Neural progenitor cell (in vitro differentiated cells): ENCODE data around the gene EGFL6. TPM values are rescaled to one million over a fixed set of nuclear protein-coding genes. Genes with fewer than 3 reads are reported as not detected.

Source experiments
- DNase-seq: peaks from one replicate; pipeline ENCODE4 v3.0.0-alpha.2; 2016; ENCODE audit warnings: low spot score
- H2AFZ ChIP-seq: fragments of 200-600 bp; sonication (generic); replicated peaks from 2 replicates; pipeline ENCODE4 v1.6.1; 2016; ENCODE audit warnings: antibody characterized with exemption
- H3F3A ChIP-seq: fragments of 200-600 bp; sonication (generic); 2 replicates; pipeline ENCODE4 v1.6.1; 2016; ENCODE audit warnings: antibody characterized with exemption, low read depth
- H3K27ac ChIP-seq: fragments of 200-600 bp; sonication (generic); 2 replicates; pipeline ENCODE4 v1.5.1; 2016; ENCODE audit warnings: mild to moderate bottlenecking
- H3K27me3 ChIP-seq: fragments of 200-600 bp; sonication (generic); 2 replicates; pipeline ENCODE4 v1.6.1; 2016; ENCODE audit warnings: mild to moderate bottlenecking, moderate library complexity
- H3K36me3 ChIP-seq: fragments of 200-600 bp; sonication (generic); 2 replicates; pipeline ENCODE4 v1.5.1; 2016
- H3K4me1 ChIP-seq: fragments of 200-600 bp; sonication (generic); 2 replicates; pipeline ENCODE4 v1.6.1; 2016; ENCODE audit warnings: mixed run types
- H3K4me2 ChIP-seq: fragments of 200-600 bp; sonication (generic); 2 replicates; pipeline ENCODE4 v1.6.1; 2016
- H3K4me3 ChIP-seq: fragments of 200-600 bp; sonication (generic); 2 replicates; pipeline ENCODE4 v1.5.1; 2016
- H3K79me2 ChIP-seq: fragments of 200-600 bp; sonication (generic); 2 replicates; pipeline ENCODE4 v1.6.1; 2016; ENCODE audit warnings: low read depth
- H3K9ac ChIP-seq: fragments of 200-600 bp; sonication (generic); 2 replicates; pipeline ENCODE4 v1.6.1; 2016
- H3K9me3 ChIP-seq: fragments of 200-600 bp; sonication (generic); 2 replicates; pipeline ENCODE4 v1.5.1; 2016; ENCODE audit warnings: low read depth
- H4K20me1 ChIP-seq: fragments of 200-600 bp; sonication (generic); 2 replicates; pipeline ENCODE4 v1.6.1; 2016; ENCODE audit warnings: low read depth
- H3K27ac Mint-ChIP-seq: 3 replicates; pipeline ENCODE4 v1.8.0; 2021; ENCODE audit warnings: mixed read lengths
- H3K27me3 Mint-ChIP-seq: 2 replicates; pipeline ENCODE4 v1.8.0; 2022; ENCODE audit warnings: low read depth, mild to moderate bottlenecking, inconsistent platforms, moderate library complexity, mixed read lengths; ENCODE audit not compliant: insufficient read depth
- H3K36me3 Mint-ChIP-seq: 3 replicates; pipeline ENCODE4 v1.8.0; 2021; ENCODE audit warnings: mixed read lengths
- H3K4me1 Mint-ChIP-seq: 3 replicates; pipeline ENCODE4 v1.8.0; 2021; ENCODE audit warnings: mixed read lengths
- H3K4me3 Mint-ChIP-seq: 3 replicates; pipeline ENCODE4 v1.8.0; 2021; ENCODE audit warnings: mild to moderate bottlenecking, moderate library complexity, mixed read lengths
- H3K9me3 Mint-ChIP-seq: 3 replicates; pipeline ENCODE4 v1.8.0; 2020; ENCODE audit warnings: mixed read lengths
- EZH2 ChIP-seq: fragments of 200-600 bp; sonication (generic); IDR thresholded peaks from 2 replicates; pipeline ENCODE4 v1.6.1; 2017; ENCODE audit warnings: antibody characterized with exemption, mild to moderate bottlenecking, moderate library complexity
- EZH2phosphoT487 ChIP-seq: fragments of 200-600 bp; sonication (generic); IDR thresholded peaks from 2 replicates; pipeline ENCODE4 v1.6.1; 2017; ENCODE audit warnings: antibody characterized with exemption
- total RNA-seq: library from RNA; depleted of rRNA; stranded (reverse); fragments of >200 nt; gene quantifications from 2 replicates; pipeline ENCODE4 v1.2.3, GENCODE V29; 2015; ENCODE audit warnings: low replicate concordance
- TF ChIP-seq, protein P1 (sequence below): fragments of 200-600 bp; sonication (generic); IDR thresholded peaks from 2 replicates; pipeline ENCODE4 v1.5.1; 2017; ENCODE audit warnings: antibody characterized with exemption, mild to moderate bottlenecking

The EGFL6 gene, protein sequence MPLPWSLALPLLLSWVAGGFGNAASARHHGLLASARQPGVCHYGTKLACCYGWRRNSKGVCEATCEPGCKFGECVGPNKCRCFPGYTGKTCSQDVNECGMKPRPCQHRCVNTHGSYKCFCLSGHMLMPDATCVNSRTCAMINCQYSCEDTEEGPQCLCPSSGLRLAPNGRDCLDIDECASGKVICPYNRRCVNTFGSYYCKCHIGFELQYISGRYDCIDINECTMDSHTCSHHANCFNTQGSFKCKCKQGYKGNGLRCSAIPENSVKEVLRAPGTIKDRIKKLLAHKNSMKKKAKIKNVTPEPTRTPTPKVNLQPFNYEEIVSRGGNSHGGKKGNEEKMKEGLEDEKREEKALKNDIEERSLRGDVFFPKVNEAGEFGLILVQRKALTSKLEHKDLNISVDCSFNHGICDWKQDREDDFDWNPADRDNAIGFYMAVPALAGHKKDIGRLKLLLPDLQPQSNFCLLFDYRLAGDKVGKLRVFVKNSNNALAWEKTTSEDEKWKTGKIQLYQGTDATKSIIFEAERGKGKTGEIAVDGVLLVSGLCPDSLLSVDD
- total RNA-seq = 0.19 and 1.2 TPM in 2 replicates

DNA sequence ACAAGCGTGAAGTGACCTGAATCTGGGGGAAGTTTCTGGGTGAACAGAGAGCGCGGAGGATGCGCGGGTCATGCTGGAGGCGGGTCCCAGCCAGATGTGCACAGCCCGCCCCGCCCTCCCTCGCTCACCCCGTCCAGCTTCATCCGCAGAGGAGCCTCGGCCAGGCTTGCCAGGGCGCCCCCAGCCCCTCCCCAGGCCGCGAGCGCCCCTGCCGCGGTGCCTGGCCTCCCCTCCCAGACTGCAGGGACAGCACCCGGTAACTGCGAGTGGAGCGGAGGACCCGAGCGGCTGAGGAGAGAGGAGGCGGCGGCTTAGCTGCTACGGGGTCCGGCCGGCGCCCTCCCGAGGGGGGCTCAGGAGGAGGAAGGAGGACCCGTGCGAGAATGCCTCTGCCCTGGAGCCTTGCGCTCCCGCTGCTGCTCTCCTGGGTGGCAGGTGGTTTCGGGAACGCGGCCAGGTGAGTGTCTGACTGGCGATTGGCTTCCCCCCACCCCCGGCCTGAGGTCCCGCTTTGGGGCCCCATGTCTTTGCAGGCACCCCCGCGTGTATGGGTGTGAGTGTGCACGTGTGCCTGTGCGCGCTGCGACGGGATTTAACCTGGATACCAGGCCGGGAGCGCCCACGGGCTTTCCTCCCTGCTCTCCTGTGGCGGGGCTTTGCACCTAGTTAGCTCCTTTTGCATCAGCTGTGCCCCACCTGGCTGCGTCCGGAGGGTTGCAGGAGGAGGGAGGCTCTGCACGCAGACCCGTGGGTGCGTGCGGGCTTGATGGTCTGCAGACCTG lies at the start of gene EGFL6:
Gene EGFL6 (plus strand): TSS at position 123 of the 782 bp plus-strand sequence. CDS start 261 bp downstream, at position 384.
- no peaks in the 10 kb centered on the region for H3K9me3 ChIP-seq
- H3K36me3 ChIP-seq = no peaks in the 10 kb centered on the region
- peak within 1 kb of the TSS; percentile 58 for H3K4me3 ChIP-seq
- no peak within 1 kb of the TSS for H3K9ac ChIP-seq
- Mint-ChIP-seq H3K9me3 (peaks cover 6% of the 10 kb centered on the region), H3K4me3 (peak within 1 kb of the TSS; percentile 80), H3K27me3 (peaks cover 17% of the 10 kb centered on the region), H3K36me3 (no peaks in the 10 kb centered on the region), H3K27ac (no peak within 1 kb of the TSS), H3K4me1 (peaks cover 7% of the 10 kb centered on the region)
- H4K20me1 ChIP-seq = no peaks in the 10 kb centered on the region
- H3F3A ChIP-seq = no peaks in the 10 kb centered on the region
- H2AFZ ChIP-seq = peak within 1 kb of the TSS; percentile 68
- TF ChIP-seq EZH2 (peak; percentile 62), EZH2phosphoT487 (no peak)
- TF ChIP-seq, protein P1, sequence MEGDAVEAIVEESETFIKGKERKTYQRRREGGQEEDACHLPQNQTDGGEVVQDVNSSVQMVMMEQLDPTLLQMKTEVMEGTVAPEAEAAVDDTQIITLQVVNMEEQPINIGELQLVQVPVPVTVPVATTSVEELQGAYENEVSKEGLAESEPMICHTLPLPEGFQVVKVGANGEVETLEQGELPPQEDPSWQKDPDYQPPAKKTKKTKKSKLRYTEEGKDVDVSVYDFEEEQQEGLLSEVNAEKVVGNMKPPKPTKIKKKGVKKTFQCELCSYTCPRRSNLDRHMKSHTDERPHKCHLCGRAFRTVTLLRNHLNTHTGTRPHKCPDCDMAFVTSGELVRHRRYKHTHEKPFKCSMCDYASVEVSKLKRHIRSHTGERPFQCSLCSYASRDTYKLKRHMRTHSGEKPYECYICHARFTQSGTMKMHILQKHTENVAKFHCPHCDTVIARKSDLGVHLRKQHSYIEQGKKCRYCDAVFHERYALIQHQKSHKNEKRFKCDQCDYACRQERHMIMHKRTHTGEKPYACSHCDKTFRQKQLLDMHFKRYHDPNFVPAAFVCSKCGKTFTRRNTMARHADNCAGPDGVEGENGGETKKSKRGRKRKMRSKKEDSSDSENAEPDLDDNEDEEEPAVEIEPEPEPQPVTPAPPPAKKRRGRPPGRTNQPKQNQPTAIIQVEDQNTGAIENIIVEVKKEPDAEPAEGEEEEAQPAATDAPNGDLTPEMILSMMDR = no peak
- no peak within 1 kb of the TSS for H3K27ac ChIP-seq
- H3K79me2 ChIP-seq = no peaks in the 10 kb centered on the region
- peaks cover 57% of the 10 kb centered on the region for H3K27me3 ChIP-seq
- DNase-seq = peak; percentile 56
- peak within 1 kb of the TSS; percentile 92 for H3K4me2 ChIP-seq
- no peaks in the 10 kb centered on the region for H3K4me1 ChIP-seq

DNA sequence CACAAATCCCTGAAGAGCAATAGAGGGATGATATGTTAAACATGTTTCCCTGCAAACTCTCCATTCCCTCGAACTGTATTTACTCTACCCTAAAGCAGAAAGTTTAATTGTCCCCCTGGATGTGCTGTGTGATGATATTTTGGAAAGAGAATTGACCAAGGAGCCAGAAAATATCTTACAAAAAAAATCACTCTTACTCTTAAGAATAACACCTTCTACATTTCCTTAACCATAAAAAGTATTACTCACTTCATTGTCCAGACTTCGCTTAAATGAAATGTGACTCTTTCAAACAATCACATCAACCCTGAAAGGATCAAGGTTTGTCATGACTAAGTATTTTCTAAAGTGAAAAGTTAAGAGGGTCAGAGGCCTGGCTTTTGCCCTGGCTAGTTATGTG lies 49.0 kb upstream of the EGFL6 start:
- TF ChIP-seq EZH2 (no peak), EZH2phosphoT487 (no peak)
- TF ChIP-seq, protein P1 = no peak
- H3K4me2 ChIP-seq = no peak overlapping the region
- H3F3A ChIP-seq = no peaks in the 10 kb centered on the region
- no peaks in the 10 kb centered on the region for H3K9me3 ChIP-seq
- no peak overlapping the region for H3K27ac ChIP-seq
- Mint-ChIP-seq H3K27me3 (no peaks in the 10 kb centered on the region), H3K9me3 (no peaks in the 10 kb centered on the region), H3K4me1 (no peaks in the 10 kb centered on the region), H3K36me3 (no peaks in the 10 kb centered on the region), H3K27ac (no peak overlapping the region), H3K4me3 (no peak overlapping the region)
- no peak for DNase-seq
- H3K79me2 ChIP-seq = no peaks in the 10 kb centered on the region
- no peaks in the 10 kb centered on the region for H4K20me1 ChIP-seq
- H3K9ac ChIP-seq = no peak overlapping the region
- no peak overlapping the region for H2AFZ ChIP-seq
- H3K4me1 ChIP-seq = no peaks in the 10 kb centered on the region
- no peak overlapping the region for H3K4me3 ChIP-seq
- H3K36me3 ChIP-seq = no peaks in the 10 kb centered on the region
- no peaks in the 10 kb centered on the region for H3K27me3 ChIP-seq

DNA sequence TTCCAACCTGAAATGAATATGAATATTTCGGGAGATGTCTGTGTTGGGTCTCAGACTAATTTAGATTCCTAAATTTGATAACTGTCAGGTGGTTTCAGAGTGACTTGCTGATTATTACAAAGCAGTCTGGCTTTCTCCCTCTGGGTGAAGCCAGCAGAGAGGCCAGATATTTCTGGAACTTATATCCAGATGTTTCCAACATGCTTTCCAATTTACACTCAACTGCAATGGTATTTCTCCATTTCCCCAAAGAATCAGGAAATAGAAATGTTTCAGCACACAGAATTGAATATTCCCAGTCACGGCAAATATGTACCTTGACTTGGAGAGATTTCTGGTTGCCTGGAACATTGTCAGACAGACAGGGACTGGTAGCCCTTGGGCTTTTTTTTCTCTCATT lies 48.5 kb upstream of the EGFL6 start:
- H3K4me2 ChIP-seq = no peak overlapping the region
- no peaks in the 10 kb centered on the region for H3K79me2 ChIP-seq
- no peaks in the 10 kb centered on the region for H3K27me3 Mint-ChIP-seq
- H3F3A ChIP-seq = no peaks in the 10 kb centered on the region
- no peaks in the 10 kb centered on the region for H3K4me1 Mint-ChIP-seq
- H3K36me3 ChIP-seq = no peaks in the 10 kb centered on the region
- no peaks in the 10 kb centered on the region for H3K36me3 Mint-ChIP-seq
- H3K4me3 Mint-ChIP-seq = no peak overlapping the region
- no peaks in the 10 kb centered on the region for H3K9me3 ChIP-seq
- DNase-seq = no peak
- H3K4me3 ChIP-seq = no peak overlapping the region
- H4K20me1 ChIP-seq = no peaks in the 10 kb centered on the region
- no peak overlapping the region for H3K27ac ChIP-seq
- no peak overlapping the region for H3K27ac Mint-ChIP-seq
- H2AFZ ChIP-seq = no peak overlapping the region
- TF ChIP-seq EZH2phosphoT487 (no peak), EZH2 (no peak)
- TF ChIP-seq, protein P1 = no peak
- no peak overlapping the region for H3K9ac ChIP-seq
- H3K27me3 ChIP-seq = no peaks in the 10 kb centered on the region
- H3K9me3 Mint-ChIP-seq = no peaks in the 10 kb centered on the region
- no peaks in the 10 kb centered on the region for H3K4me1 ChIP-seq
